Mucosa of descending colon (tissue), 3 donors: Measurements from ENCODE around the gene MED15. TPM values are rescaled to one million over a fixed set of nuclear protein-coding genes. Genes with fewer than 3 reads are reported as not detected.
"Not testable (repeated sequence)": the region's sequence is repeated elsewhere in the genome, so short reads cannot be mapped to it uniquely, and the experiment has no call there.

ENCODE experiments used
- ATAC-seq: fragments of 200-7000 bp; cut with Tn5 transposase; one replicate; pipeline ENCODE4 v1.9.1; 2020; ENCODE audit warnings: mild to moderate bottlenecking, moderate library complexity
- DNase-seq, 3 donors: peaks; one replicate each; pipeline ENCODE4 v3.0.0-alpha.2; 2020
- H3K36me3 ChIP-seq: fragments of 200-600 bp; one replicate; pipeline ENCODE4 v1.8.0; 2021; ENCODE audit warnings: low read depth, mild to moderate bottlenecking
- H3K4me1 ChIP-seq: fragments of 200-600 bp; one replicate; pipeline ENCODE4 v1.8.0; 2021; ENCODE audit warnings: low read depth, mild to moderate bottlenecking
- H3K4me3 ChIP-seq: fragments of 200-600 bp; one replicate; pipeline ENCODE4 v1.8.0; 2021; ENCODE audit warnings: mild to moderate bottlenecking
- H3K9me3 ChIP-seq: fragments of 200-600 bp; one replicate; pipeline ENCODE4 v1.8.0; 2021; ENCODE audit warnings: mild to moderate bottlenecking
- intact Hi-C, 2 donors: fragments of 100-400 bp; cut with DNase I in 1 of 2; cut with micrococcal nuclease in 1 of 2; formaldehyde crosslinking; loops; one replicate each; pipeline versions ENCODE4 v1.11.0 to v1.11.1; 2022; cut with DNase I, micrococcal nuclease
- total RNA-seq, 3 donors: library from RNA; stranded (reverse); fragmentation: NEBNext Ultra II Directional in 2 of 3; extraction: Animal tissue kit (Norgen Biotek cat#: 25700) in 2 of 3; gene quantifications; one replicate each; pipeline versions ENCODE4 v1.2.1 to v1.2.4, GENCODE V29; 2021 to 2023
- TF ChIP-seq, protein P1 (sequence below): fragments of 200-600 bp; IDR thresholded peaks from one replicate; pipeline ENCODE4 v1.8.0; 2022; ENCODE audit warnings: antibody characterized with exemption, mild to moderate bottlenecking
- donor health status: DM: no; HTN: no; CAD: no; lungs with moderate emphysema.
- donor health status: DM: no; HTN: no; CAD: no.
- donor health status: DM: no; HTN: yes; CAD: no.

Gene MED15
- total RNA-seq, 3 donors from 2014 or later, result 99.9 to 125 (median 114) TPM

- ATAC-seq, result peak; percentile 31
- intact Hi-C loops, result no loop called here
- TF ChIP-seq, protein P1, sequence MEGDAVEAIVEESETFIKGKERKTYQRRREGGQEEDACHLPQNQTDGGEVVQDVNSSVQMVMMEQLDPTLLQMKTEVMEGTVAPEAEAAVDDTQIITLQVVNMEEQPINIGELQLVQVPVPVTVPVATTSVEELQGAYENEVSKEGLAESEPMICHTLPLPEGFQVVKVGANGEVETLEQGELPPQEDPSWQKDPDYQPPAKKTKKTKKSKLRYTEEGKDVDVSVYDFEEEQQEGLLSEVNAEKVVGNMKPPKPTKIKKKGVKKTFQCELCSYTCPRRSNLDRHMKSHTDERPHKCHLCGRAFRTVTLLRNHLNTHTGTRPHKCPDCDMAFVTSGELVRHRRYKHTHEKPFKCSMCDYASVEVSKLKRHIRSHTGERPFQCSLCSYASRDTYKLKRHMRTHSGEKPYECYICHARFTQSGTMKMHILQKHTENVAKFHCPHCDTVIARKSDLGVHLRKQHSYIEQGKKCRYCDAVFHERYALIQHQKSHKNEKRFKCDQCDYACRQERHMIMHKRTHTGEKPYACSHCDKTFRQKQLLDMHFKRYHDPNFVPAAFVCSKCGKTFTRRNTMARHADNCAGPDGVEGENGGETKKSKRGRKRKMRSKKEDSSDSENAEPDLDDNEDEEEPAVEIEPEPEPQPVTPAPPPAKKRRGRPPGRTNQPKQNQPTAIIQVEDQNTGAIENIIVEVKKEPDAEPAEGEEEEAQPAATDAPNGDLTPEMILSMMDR, result no peak
- Histone ChIP-seq H3K4me1 (peaks cover 8% of the 10 kb centered on the region), H3K36me3 (no peaks in the 10 kb centered on the region), H3K4me3 (no peak overlapping the region), H3K9me3 (no peaks in the 10 kb centered on the region)
- no peak for DNase-seq
Measured at GRCh38 chr22:20536590-20537324, 29.3 kb downstream of the MED15 start.

- DNase-seq (no peak), ATAC-seq (no peak)
- Histone ChIP-seq H3K4me1 (peaks cover 2% of the 10 kb centered on the region), H3K36me3 (no peaks in the 10 kb centered on the region), H3K9me3 (no peaks in the 10 kb centered on the region), H3K4me3 (no peak overlapping the region)
- TF ChIP-seq, protein P1, result no peak
- intact Hi-C loops, result no loop called here
Measured at GRCh38 chr22:20537325-20537756, 29.9 kb downstream of the MED15 start.

- intact Hi-C loops, result no loop called here
- Histone ChIP-seq H3K4me3 (no peak overlapping the region), H3K4me1 (no peaks in the 10 kb centered on the region), H3K36me3 (no peaks in the 10 kb centered on the region), H3K9me3 (no peaks in the 10 kb centered on the region)
- TF ChIP-seq, protein P1, result no peak
- no peak for DNase-seq
- no peak for ATAC-seq
Measured at GRCh38 chr22:20537983-20538382, 30.6 kb downstream of the MED15 start.

- H3K9me3 ChIP-seq, H3K4me3 ChIP-seq, intact Hi-C loops, H3K36me3 ChIP-seq, DNase-seq, H3K4me1 ChIP-seq, ATAC-seq: not testable (repeated sequence)
Measured at GRCh38 chr22:20538875-20539274, 31.5 kb downstream of the MED15 start.

- Histone ChIP-seq H3K36me3 (no peaks in the 10 kb centered on the region), H3K4me1 (no peaks in the 10 kb centered on the region), H3K9me3 (no peaks in the 10 kb centered on the region), H3K4me3 (no peak overlapping the region)
- TF ChIP-seq, protein P1, result no peak
- intact Hi-C loops, result no loop called here
- no peak for DNase-seq
- ATAC-seq, result no peak
Measured at GRCh38 chr22:20542055-20542454, 34.6 kb downstream of the MED15 start.

DNA sequence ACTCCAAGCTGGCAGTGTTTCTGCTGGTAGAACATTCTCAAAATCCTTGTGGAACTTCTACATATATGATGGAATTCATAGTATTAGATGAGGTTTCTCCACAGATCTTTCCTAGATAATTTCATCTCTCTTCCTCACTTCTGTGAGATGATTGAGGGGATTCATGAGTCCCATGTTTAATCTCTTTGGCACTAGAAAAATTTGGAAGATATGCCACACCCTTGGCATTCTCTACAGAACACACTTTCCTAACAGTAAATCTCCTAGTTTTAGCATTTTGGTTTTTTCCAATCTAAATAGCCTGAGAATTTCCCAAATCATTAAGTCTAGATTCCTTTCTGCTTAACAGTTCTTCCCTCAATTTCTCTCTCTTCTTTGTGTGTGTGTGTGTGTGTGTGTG is 35.3 kb downstream of the MED15 start:
- DNase-seq (no peak), ATAC-seq (no peak)
- no peaks in the 10 kb centered on the region for H3K4me1 ChIP-seq
- no peaks in the 10 kb centered on the region for H3K36me3 ChIP-seq
- H3K9me3 ChIP-seq, result no peaks in the 10 kb centered on the region
- TF ChIP-seq, protein P1, result no peak
- no peak overlapping the region for H3K4me3 ChIP-seq
- intact Hi-C loops, result no loop called here

- ATAC-seq, intact Hi-C loops: not testable (repeated sequence)
- peak in 1 of 3 donors; percentile 7 for DNase-seq
Measured at GRCh38 chr22:20545318-20545634, 37.9 kb downstream of the MED15 start.

More at GRCh38 chr22:20545318-20545634, 37.9 kb downstream of the MED15 start:
- H3K9me3 ChIP-seq, H3K36me3 ChIP-seq, H3K4me3 ChIP-seq, H3K4me1 ChIP-seq: not testable (repeated sequence)
